ENCODE results near the gene NKAPL.
"Not testable (repeated sequence)": the region's sequence is repeated elsewhere in the genome, so short reads cannot be mapped to it uniquely, and the experiment has no call there.

NKAPL gene

DNA sequence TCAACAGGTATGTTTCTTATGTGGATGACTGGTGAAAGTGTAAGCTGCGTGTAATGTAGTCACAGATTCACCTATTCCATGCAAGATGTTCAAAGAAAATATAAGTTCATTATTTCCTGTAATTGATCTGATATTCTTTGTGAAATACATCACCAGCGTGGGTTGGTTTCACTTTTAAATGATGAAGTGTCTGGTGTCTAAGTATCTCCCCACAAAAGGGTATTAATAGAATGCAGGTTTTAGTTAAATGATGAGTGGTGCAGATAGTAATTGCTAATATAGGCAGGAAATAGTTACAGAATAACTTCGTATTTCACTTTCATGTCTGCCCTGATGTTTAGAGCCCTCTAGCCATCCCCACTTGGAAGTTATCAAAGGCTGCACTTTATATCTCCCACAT is 44.5 kb downstream of the NKAPL start:
- H3K36me3 ChIP-seq (ENCODE audit: insufficient read depth, low read length): peaks cover 4% of the 10 kb centered on the region
- no peaks in the 10 kb centered on the region for H3K9me3 ChIP-seq (ENCODE audit: control insufficient read depth, insufficient read depth, low read length)
- H3K4me1 ChIP-seq (ENCODE audit: insufficient read depth, low read length): no peaks in the 10 kb centered on the region
- no peak overlapping the region for H3K9ac ChIP-seq (ENCODE audit: low read depth, low read length)

GRCh38 chr6:28306363-28306762 is 47.3 kb downstream of the NKAPL start:
- H3K9me3 ChIP-seq (ENCODE audit: control insufficient read depth, insufficient read depth, low read length); H3K9ac ChIP-seq (ENCODE audit: low read depth, low read length); H3K36me3 ChIP-seq (ENCODE audit: insufficient read depth, low read length): not testable (repeated sequence)
- H3K4me1 ChIP-seq (ENCODE audit: insufficient read depth, low read length): peaks cover 16% of the 10 kb centered on the region; the same call in 1 of the 2 replicates
